WTC11 (cell line): ENCODE results near the gene PHOSPHO2. TPM values are rescaled to one million over a fixed set of nuclear protein-coding genes. Genes with fewer than 3 reads are reported as not detected.

Experiments used
- ATAC-seq: fragments of 200-7000 bp; cut with Tn5 transposase; 2 replicates; pipeline ENCODE4 v1.10.0; 2021; ENCODE audit warnings: mild to moderate bottlenecking, moderate library complexity
- CTCF ChIA-PET: fragments of 300-600 bp; sonication (Branson Sonifier 250); formaldehyde crosslinking; loops from one replicate; lab custom pipeline; 2021; ENCODE audit warnings: antibody characterized with exemption; lab: Charles Lee
- POLR2A ChIA-PET: fragments of 350-600 bp; sonication (Branson Sonifier 250); formaldehyde crosslinking; loops from one replicate; lab custom pipeline; 2021; ENCODE audit warnings: antibody characterized with exemption; lab: Charles Lee
- DNase-seq: peaks from one replicate; pipeline ENCODE4 v3.0.0; 2021; ENCODE audit warnings: low spot score
- H3K27ac Mint-ChIP-seq: 2 replicates; pipeline ENCODE4 v1.8.0; 2021; ENCODE audit warnings: mixed read lengths
- H3K27me3 Mint-ChIP-seq: 2 replicates; pipeline ENCODE4 v1.8.0; 2021; ENCODE audit warnings: low read depth, mild to moderate bottlenecking, moderate library complexity, mixed read lengths
- H3K36me3 Mint-ChIP-seq: 2 replicates; pipeline ENCODE4 v1.8.0; 2021; ENCODE audit warnings: mixed read lengths
- H3K4me1 Mint-ChIP-seq: 2 replicates; pipeline ENCODE4 v1.8.0; 2022; ENCODE audit warnings: mixed read lengths
- H3K4me3 Mint-ChIP-seq: 2 replicates; pipeline ENCODE4 v1.8.0; 2021; ENCODE audit warnings: mild to moderate bottlenecking, moderate library complexity, mixed read lengths
- H3K9me3 Mint-ChIP-seq: 2 replicates; pipeline ENCODE4 v1.8.0; 2021; ENCODE audit warnings: mixed read lengths
- ATF1 ChIP-seq: sonication (generic); formaldehyde crosslinking; IDR thresholded peaks from 2 replicates; pipeline ENCODE4 v1.8.1; 2023; ENCODE audit warnings: mild to moderate bottlenecking, moderate library complexity, missing genetic modification reagents
- ATF6 ChIP-seq: sonication (generic); formaldehyde crosslinking; IDR thresholded peaks from 2 replicates; pipeline ENCODE4 v1.8.1; 2023; ENCODE audit warnings: mild to moderate bottlenecking, missing genetic modification reagents
- CDX4 ChIP-seq: fragments of 250-450 bp; sonication (Bioruptor Pico); IDR thresholded peaks from 2 replicates; pipeline ENCODE4 v1.9.0; 2021; ENCODE audit warnings: moderate library complexity, mild to moderate bottlenecking, inconsistent platforms, borderline replicate concordance
- EMX1 ChIP-seq: fragments of 250-450 bp; sonication (Bioruptor Pico); IDR thresholded peaks from 2 replicates; pipeline ENCODE4 v1.8.0; 2021; ENCODE audit warnings: mild to moderate bottlenecking
- ETV6 ChIP-seq: sonication (generic); formaldehyde crosslinking; IDR thresholded peaks from 2 replicates; pipeline ENCODE4 v1.8.1; 2022; ENCODE audit warnings: mild to moderate bottlenecking, missing genetic modification reagents
- FOXP1 ChIP-seq: sonication (generic); formaldehyde crosslinking; IDR thresholded peaks from 2 replicates; pipeline ENCODE4 v1.8.0; 2022; ENCODE audit warnings: missing genetic modification reagents, mild to moderate bottlenecking, moderate library complexity, borderline replicate concordance
- GRHL2 ChIP-seq: fragments of 250-450 bp; sonication (Bioruptor Pico); IDR thresholded peaks from 2 replicates; pipeline ENCODE4 v1.8.0; 2022; ENCODE audit warnings: mild to moderate bottlenecking, moderate library complexity; ENCODE audit not compliant: insufficient replicate concordance, severe bottlenecking
- GTF2I ChIP-seq: fragments of 250-450 bp; sonication (Bioruptor Pico); conservative IDR thresholded peaks from 2 replicates; pipeline ENCODE4 v1.4.0; 2021; ENCODE audit warnings: mild to moderate bottlenecking
- IRF1 ChIP-seq: sonication (generic); formaldehyde crosslinking; IDR thresholded peaks from 2 replicates; pipeline ENCODE4 v1.8.0; 2023; ENCODE audit warnings: missing genetic modification reagents
- JUN ChIP-seq: sonication (generic); formaldehyde crosslinking; IDR thresholded peaks from 2 replicates; pipeline ENCODE4 v1.8.0; 2023; ENCODE audit warnings: mild to moderate bottlenecking, missing genetic modification reagents
- MAX ChIP-seq: sonication (generic); formaldehyde crosslinking; IDR thresholded peaks from 2 replicates; pipeline ENCODE4 v1.8.0; 2022; ENCODE audit warnings: mild to moderate bottlenecking, missing genetic modification reagents
- NFE2L1 ChIP-seq: sonication (generic); formaldehyde crosslinking; IDR thresholded peaks from 2 replicates; pipeline ENCODE4 v1.8.1; 2023; ENCODE audit warnings: missing genetic modification reagents
- SMAD3 ChIP-seq: sonication (generic); formaldehyde crosslinking; IDR thresholded peaks from 2 replicates; pipeline ENCODE4 v1.8.0; 2022; ENCODE audit warnings: missing genetic modification reagents, mild to moderate bottlenecking, borderline replicate concordance
- SP1 ChIP-seq: sonication (generic); formaldehyde crosslinking; conservative IDR thresholded peaks from 2 replicates; pipeline ENCODE4 v1.8.1; 2022; ENCODE audit warnings: missing genetic modification reagents
- TEAD4 ChIP-seq: sonication (generic); formaldehyde crosslinking; IDR thresholded peaks from 2 replicates; pipeline ENCODE4 v1.8.0; 2022; ENCODE audit warnings: mild to moderate bottlenecking, missing genetic modification reagents
- ZBTB21 ChIP-seq: sonication (generic); formaldehyde crosslinking; IDR thresholded peaks from 2 replicates; pipeline ENCODE4 v1.8.1; 2023; ENCODE audit warnings: mild to moderate bottlenecking, missing genetic modification reagents, borderline replicate concordance
- ZNF138 ChIP-seq: sonication (generic); formaldehyde crosslinking; conservative IDR thresholded peaks from 2 replicates; pipeline ENCODE4 v1.8.1; 2022; ENCODE audit warnings: mild to moderate bottlenecking, moderate library complexity, missing genetic modification reagents
- ZNF219 ChIP-seq: sonication (generic); formaldehyde crosslinking; IDR thresholded peaks from 2 replicates; pipeline ENCODE4 v1.8.0; 2023; ENCODE audit warnings: missing genetic modification reagents, mild to moderate bottlenecking, borderline replicate concordance
- ZNF232 ChIP-seq: sonication (generic); formaldehyde crosslinking; IDR thresholded peaks from 2 replicates; pipeline ENCODE4 v1.8.0; 2022; ENCODE audit warnings: mild to moderate bottlenecking, missing genetic modification reagents
- ZNF281 ChIP-seq: sonication (generic); formaldehyde crosslinking; IDR thresholded peaks from 2 replicates; pipeline ENCODE4 v1.8.0; 2023; ENCODE audit warnings: mild to moderate bottlenecking, missing genetic modification reagents
- ZNF423 ChIP-seq: fragments of 250-450 bp; sonication (Bioruptor Pico); IDR thresholded peaks from 2 replicates; pipeline ENCODE4 v2.1.2; 2022; ENCODE audit warnings: mild to moderate bottlenecking, moderate library complexity
- ZNF425 ChIP-seq: fragments of 250-450 bp; sonication (Bioruptor Pico); conservative IDR thresholded peaks from 2 replicates; pipeline ENCODE4 v1.9.0; 2021; ENCODE audit warnings: mild to moderate bottlenecking
- total RNA-seq: library from RNA; stranded (reverse); gene quantifications from 3 replicates; pipeline ENCODE4 v1.2.3, GENCODE V29; 2021
- TF ChIP-seq, protein P1 (sequence below): fragments of 200-600 bp; IDR thresholded peaks from 2 replicates; pipeline ENCODE4 v1.8.0; 2022; ENCODE audit warnings: antibody characterized with exemption

Gene PHOSPHO2
- total RNA-seq, 1 experiment from 2014 or later = 6.1 TPM

DNA sequence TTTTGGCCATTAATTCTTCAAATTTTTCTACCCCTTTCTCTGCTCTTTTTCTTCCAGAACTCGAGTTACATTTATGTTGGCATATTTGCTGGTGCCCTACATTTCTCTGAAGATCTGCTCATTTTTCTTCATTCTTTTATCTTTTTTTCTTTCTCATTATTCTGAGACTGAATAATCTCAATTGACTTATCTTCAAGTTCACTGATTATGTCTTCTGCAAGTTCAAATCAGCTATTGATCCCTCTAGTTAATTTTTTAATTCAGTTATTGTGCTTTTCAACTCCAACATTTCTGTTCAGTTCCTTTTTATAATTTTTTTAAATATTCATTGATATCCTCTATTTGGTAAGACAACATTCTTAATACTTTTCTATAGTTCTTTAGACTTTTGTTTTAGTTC, 3.3 kb upstream of the PHOSPHO2 start:
- ATAC-seq (no peak), DNase-seq (no peak)
- H3K36me3 Mint-ChIP-seq = peaks cover 9% of the 10 kb centered on the region
- H3K4me3 Mint-ChIP-seq = no peak overlapping the region
- CTCF ChIA-PET = no interaction called here
- TF ChIP-seq, protein P1, sequence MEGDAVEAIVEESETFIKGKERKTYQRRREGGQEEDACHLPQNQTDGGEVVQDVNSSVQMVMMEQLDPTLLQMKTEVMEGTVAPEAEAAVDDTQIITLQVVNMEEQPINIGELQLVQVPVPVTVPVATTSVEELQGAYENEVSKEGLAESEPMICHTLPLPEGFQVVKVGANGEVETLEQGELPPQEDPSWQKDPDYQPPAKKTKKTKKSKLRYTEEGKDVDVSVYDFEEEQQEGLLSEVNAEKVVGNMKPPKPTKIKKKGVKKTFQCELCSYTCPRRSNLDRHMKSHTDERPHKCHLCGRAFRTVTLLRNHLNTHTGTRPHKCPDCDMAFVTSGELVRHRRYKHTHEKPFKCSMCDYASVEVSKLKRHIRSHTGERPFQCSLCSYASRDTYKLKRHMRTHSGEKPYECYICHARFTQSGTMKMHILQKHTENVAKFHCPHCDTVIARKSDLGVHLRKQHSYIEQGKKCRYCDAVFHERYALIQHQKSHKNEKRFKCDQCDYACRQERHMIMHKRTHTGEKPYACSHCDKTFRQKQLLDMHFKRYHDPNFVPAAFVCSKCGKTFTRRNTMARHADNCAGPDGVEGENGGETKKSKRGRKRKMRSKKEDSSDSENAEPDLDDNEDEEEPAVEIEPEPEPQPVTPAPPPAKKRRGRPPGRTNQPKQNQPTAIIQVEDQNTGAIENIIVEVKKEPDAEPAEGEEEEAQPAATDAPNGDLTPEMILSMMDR = no peak
- TF ChIP-seq FOXP1 (CRISPR knock-in tag) (no peak), CDX4 (CRISPR knock-in tag) (no peak), ZBTB21 (CRISPR knock-in tag) (no peak), TEAD4 (no peak), EMX1 (CRISPR knock-in tag) (no peak), GTF2I (CRISPR knock-in tag) (no peak), GRHL2 (CRISPR knock-in tag) (no peak), MAX (CRISPR knock-in tag) (no peak), JUN (CRISPR knock-in tag) (no peak), ZNF138 (CRISPR knock-in tag) (no peak), SP1 (CRISPR knock-in tag) (no peak), IRF1 (CRISPR knock-in tag) (no peak), SMAD3 (CRISPR knock-in tag) (no peak), ZNF232 (no peak)
- no peak overlapping the region for H3K27ac Mint-ChIP-seq
- H3K4me1 Mint-ChIP-seq = peaks cover 14% of the 10 kb centered on the region
- POLR2A ChIA-PET = no interaction called here
- peaks cover 13% of the 10 kb centered on the region for H3K27me3 Mint-ChIP-seq
- H3K9me3 Mint-ChIP-seq = peaks cover 21% of the 10 kb centered on the region

GRCh38 chr2:169692718-169693117, 1.6 kb upstream of the PHOSPHO2 start:
- ATAC-seq = no peak
- TF ChIP-seq NFE2L1 (CRISPR knock-in tag) (no peak), ZNF425 (no peak), ATF6 (CRISPR knock-in tag) (no peak), ETV6 (no peak), ZNF423 (CRISPR knock-in tag) (no peak), ZNF219 (CRISPR knock-in tag) (no peak), ZNF281 (CRISPR knock-in tag) (no peak), ATF1 (CRISPR knock-in tag) (no peak)
- TF ChIP-seq, all 79 proteins: peak for 0
- H3K4me3 Mint-ChIP-seq = no peak overlapping the region
- ChIA-PET CTCF (no interaction called here), POLR2A (no interaction called here)
- no peak for DNase-seq
- no peak overlapping the region for H3K27ac Mint-ChIP-seq
- H3K9me3 Mint-ChIP-seq = peaks cover 12% of the 10 kb centered on the region
- H3K4me1 Mint-ChIP-seq = peaks cover 14% of the 10 kb centered on the region
- H3K27me3 Mint-ChIP-seq = peaks cover 13% of the 10 kb centered on the region
- peaks cover 11% of the 10 kb centered on the region for H3K36me3 Mint-ChIP-seq
